Tibial artery (tissue), 4 donors: ENCODE measurements around the gene SERPINC1.
"Not testable (repeated sequence)": the region's sequence is repeated elsewhere in the genome, so short reads cannot be mapped to it uniquely, and the experiment has no call there.

ENCODE experiments used
- DNase-seq, 2 donors: peaks; one replicate each; pipeline ENCODE4 v3.0.0-alpha.2; 2019
- H3K27ac ChIP-seq, 2 donors: fragments of 200-600 bp; sonication (generic) in 1 of 2; 1 replicate in 1 of 2; 2 replicates in 1 of 2; pipeline ENCODE4 v1.5.1; 2018 to 2019; ENCODE audit warnings: mild to moderate bottlenecking in 1 of 2
- H3K27me3 ChIP-seq, 2 donors: fragments of 200-600 bp; sonication (generic) in 1 of 2; one replicate each; pipeline versions ENCODE4 v1.5.1 to v1.6.0; 2016 to 2019
- H3K36me3 ChIP-seq, 3 donors: fragments of 200-600 bp; sonication (generic) in 2 of 3; one replicate each; pipeline ENCODE4 v1.5.1; 2016 to 2019; ENCODE audit warnings: mild to moderate bottlenecking in 2 of 3
- H3K4me1 ChIP-seq, 4 donors: fragments of 200-600 bp; sonication (generic) in 2 of 4; 1 replicate in 3 of 4; 2 replicates in 1 of 4; pipeline ENCODE4 v1.5.1; 2016 to 2019
- H3K4me3 ChIP-seq, 2 donors: fragments of 200-600 bp; sonication (generic) in 1 of 2; 1 replicate in 1 of 2; 2 replicates in 1 of 2; pipeline ENCODE4 v1.5.1; 2018 to 2019; ENCODE audit warnings: mild to moderate bottlenecking in 2 of 2
- H3K9me3 ChIP-seq, 3 donors: fragments of 200-600 bp; sonication (generic) in 1 of 3; one replicate each; pipeline ENCODE4 v1.5.1; 2016 to 2019
- intact Hi-C: fragments of 100-400 bp; cut with DNase I; formaldehyde crosslinking; loops from one replicate; pipeline ENCODE4 v1.15.0; 2023; ENCODE audit warnings: low total_unique reads
- TF ChIP-seq, protein P1 (sequence below), 2 experiments: fragments of 200-600 bp in 1 of 2; fragments of 450-650 bp in 1 of 2; IDR thresholded peaks; one replicate each; pipeline ENCODE4 v1.5.1; 2017 to 2019; ENCODE audit warnings: antibody characterized with exemption in 2 of 2, mild to moderate bottlenecking in 1 of 2, moderate library complexity in 1 of 2

SERPINC1 gene

DNA sequence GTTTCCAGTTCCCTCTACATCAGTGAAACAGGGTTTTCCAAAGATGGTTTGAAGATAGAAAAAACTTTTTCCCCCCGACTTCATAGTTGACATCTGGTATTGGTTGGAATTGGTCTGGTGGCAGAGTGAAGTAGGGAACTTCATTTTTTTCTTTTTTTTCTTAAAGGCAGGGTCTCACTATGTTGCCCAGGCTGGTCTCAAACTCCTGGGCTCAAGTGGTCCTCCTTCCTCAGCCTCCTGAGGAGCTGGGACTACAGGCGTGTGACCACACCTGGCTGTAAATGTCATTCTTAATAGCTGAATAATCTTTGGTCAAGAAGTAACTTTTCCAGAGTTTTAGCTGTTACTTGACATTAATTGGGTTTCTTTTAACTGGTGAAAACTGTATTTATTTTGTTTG, 27.2 kb downstream of the SERPINC1 start:
- Histone ChIP-seq H3K4me1 (no peaks in the 10 kb centered on the region), H3K36me3 (peaks cover 21 to 50% (median 25%) of the 10 kb centered on the region in 3 donors), H3K4me3 (no peak overlapping the region), H3K27ac (no peak overlapping the region), H3K9me3 (no peaks in the 10 kb centered on the region), H3K27me3 (no peaks in the 10 kb centered on the region)
- DNase-seq, result no peak
- intact Hi-C loops, result no loop called here
- TF ChIP-seq, protein P1, sequence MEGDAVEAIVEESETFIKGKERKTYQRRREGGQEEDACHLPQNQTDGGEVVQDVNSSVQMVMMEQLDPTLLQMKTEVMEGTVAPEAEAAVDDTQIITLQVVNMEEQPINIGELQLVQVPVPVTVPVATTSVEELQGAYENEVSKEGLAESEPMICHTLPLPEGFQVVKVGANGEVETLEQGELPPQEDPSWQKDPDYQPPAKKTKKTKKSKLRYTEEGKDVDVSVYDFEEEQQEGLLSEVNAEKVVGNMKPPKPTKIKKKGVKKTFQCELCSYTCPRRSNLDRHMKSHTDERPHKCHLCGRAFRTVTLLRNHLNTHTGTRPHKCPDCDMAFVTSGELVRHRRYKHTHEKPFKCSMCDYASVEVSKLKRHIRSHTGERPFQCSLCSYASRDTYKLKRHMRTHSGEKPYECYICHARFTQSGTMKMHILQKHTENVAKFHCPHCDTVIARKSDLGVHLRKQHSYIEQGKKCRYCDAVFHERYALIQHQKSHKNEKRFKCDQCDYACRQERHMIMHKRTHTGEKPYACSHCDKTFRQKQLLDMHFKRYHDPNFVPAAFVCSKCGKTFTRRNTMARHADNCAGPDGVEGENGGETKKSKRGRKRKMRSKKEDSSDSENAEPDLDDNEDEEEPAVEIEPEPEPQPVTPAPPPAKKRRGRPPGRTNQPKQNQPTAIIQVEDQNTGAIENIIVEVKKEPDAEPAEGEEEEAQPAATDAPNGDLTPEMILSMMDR (IDR thresholded peaks at IDR 0.05), result no peak

DNA sequence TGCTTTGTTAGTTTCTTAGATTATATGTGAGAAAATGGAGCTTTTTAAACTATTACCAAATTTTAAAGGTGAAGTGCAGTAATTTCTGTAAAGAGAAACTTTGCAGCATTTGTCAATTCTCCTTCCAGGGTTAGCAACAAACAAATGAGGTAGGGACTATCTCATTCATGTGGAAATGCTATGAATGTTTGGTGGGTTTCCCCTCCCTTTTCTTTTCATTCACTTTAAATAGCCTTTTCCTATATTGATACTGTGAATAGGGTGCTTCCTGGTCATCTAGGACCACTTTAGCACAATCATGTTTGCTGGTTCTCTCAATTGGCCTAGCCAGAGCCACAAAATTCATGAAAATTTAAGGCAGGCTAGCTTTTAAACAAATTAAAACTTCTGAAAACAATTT, 28.4 kb downstream of the SERPINC1 start:
- Histone ChIP-seq H3K36me3 (peaks cover 21 to 41% (median 25%) of the 10 kb centered on the region in 3 donors), H3K4me1 (no peaks in the 10 kb centered on the region), H3K27ac (no peak overlapping the region), H3K27me3 (no peaks in the 10 kb centered on the region), H3K4me3 (no peak overlapping the region), H3K9me3 (no peaks in the 10 kb centered on the region)
- intact Hi-C loops, result no loop called here
- TF ChIP-seq, protein P1 (IDR thresholded peaks at IDR 0.05), result no peak
- no peak for DNase-seq

DNA sequence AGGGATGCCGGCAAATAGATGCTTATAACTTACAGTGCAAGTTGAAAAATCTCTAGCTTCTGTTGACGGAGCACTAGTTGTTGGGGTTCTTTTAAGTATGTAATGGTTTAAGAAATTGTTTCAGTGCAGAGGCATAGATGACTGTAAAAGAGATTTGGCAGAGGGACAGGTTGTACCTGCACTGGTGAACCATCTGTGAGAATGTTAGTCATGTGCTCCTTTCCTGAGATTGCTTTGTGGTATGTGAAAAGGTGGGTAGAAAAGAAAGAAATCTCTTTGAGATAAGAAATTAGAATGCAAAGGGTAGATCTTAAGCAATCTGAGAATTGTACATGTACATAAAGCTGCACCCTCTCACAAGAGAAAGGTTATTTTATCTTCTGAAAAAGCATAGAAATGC, 29.5 kb downstream of the SERPINC1 start:
- intact Hi-C loops, result no loop called here
- H3K4me1 ChIP-seq, result no peaks in the 10 kb centered on the region
- TF ChIP-seq, protein P1 (IDR thresholded peaks at IDR 0.05), result no peak
- H3K9me3 ChIP-seq, result no peaks in the 10 kb centered on the region
- H3K4me3 ChIP-seq, result no peak overlapping the region
- H3K27me3 ChIP-seq, result no peaks in the 10 kb centered on the region
- DNase-seq, result no peak
- no peak overlapping the region for H3K27ac ChIP-seq
- H3K36me3 ChIP-seq, result peaks cover 21 to 41% (median 25%) of the 10 kb centered on the region in 3 donors

DNA sequence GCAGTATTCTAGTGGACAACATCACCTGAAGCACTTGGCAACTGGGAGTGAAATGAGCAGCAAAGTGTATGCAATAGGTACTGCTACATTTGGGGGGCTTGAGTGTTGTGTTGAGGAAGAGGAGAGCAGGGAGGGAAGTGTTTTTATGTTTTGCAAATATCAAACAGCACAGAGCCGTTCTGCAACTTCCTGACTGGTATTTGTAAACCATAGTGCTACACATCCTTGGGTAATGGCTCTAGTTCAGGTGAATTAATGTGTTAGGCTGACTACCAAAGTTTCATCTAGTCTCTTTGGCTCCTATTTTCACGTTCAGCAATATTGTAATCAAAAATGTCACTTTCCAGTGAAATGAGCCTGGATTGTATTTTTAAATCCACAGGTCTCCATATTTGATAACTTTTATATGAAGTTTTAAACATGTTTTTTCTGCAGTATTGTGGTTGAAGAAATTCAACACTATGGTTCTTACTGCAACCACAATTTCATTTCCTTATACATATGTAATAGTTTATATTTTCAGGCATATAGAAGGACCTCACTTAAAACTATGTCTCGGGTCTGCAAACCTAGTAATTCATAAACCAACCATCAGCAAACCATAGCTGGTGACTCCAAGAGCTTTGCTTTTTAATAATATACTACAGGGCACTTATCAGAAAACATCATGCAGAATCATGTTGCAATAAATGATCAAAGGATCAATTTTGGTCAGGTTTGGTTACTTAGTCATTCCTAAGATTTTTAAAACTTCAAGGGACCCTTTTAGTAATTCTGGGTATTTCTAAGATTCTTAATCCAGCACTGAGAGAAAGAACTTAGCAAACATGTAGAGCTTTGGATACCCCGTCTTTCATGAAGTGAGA, 30.1 kb downstream of the SERPINC1 start:
- intact Hi-C loops, result no loop called here
- Histone ChIP-seq H3K4me3 (no peak overlapping the region), H3K4me1 (no peaks in the 10 kb centered on the region), H3K36me3 (peaks cover 21 to 41% (median 25%) of the 10 kb centered on the region in 3 donors), H3K27me3 (no peaks in the 10 kb centered on the region), H3K27ac (no peak overlapping the region), H3K9me3 (no peaks in the 10 kb centered on the region)
- DNase-seq, result no peak
- TF ChIP-seq, protein P1 (IDR thresholded peaks at IDR 0.05), result no peak

DNA sequence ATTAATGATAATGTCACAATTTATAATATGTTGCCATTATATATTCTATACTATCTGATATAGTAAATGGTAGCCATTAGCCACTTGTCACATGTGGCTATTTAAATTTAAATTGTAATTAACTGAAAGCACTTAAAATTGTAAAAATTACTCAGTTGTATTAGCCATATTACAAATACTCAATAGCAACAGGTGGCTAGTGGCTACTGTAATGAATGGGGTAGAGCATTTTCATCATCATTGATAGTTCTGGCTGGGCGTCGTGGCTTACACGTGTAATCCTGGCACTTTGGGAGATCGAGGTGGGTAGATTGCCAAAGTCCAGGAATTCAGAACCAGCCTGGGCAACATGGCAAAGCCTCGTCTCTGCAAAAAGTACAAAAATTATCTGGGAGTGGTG, 32.4 kb downstream of the SERPINC1 start:
- no peaks in the 10 kb centered on the region for H3K27me3 ChIP-seq
- H3K36me3 ChIP-seq, result peaks cover 24 to 43% (median 25%) of the 10 kb centered on the region in 3 donors
- H3K4me1 ChIP-seq, result no peaks in the 10 kb centered on the region
- H3K27ac ChIP-seq, result no peak overlapping the region
- H3K4me3 ChIP-seq, result no peak overlapping the region
- no peaks in the 10 kb centered on the region for H3K9me3 ChIP-seq
- DNase-seq, result no peak
- intact Hi-C loops, result no loop called here
- TF ChIP-seq, protein P1 (IDR thresholded peaks at IDR 0.05), result no peak

DNA sequence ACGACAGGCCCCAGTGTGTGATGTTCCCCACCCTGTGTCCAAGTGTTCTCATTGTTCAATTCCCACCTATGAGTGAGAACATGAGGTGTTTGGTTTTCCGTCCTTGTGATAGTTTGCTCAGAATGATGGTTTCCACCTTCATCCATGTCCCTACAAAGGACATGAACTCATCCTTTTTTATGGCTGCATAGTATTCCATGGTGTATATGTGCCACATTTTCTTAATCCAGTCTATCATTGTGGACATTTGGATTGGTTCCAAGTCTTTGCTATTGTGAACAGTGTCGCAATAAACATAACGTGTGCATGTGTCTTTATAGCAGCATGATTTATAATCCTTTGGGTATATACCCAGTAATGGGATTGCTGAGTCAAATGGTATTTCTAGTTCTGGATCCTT, 36.0 kb downstream of the SERPINC1 start:
- H3K4me3 ChIP-seq, H3K9me3 ChIP-seq, H3K4me1 ChIP-seq, intact Hi-C loops, DNase-seq, H3K27me3 ChIP-seq, H3K27ac ChIP-seq: not testable (repeated sequence)
- peaks cover 15 to 41% (median 38%) of the 10 kb centered on the region in 3 donors for H3K36me3 ChIP-seq
